GM19328 (cell line): Measurements from ENCODE around the gene OR7D4.
"Not testable (repeated sequence)": the region's sequence is repeated elsewhere in the genome, so short reads cannot be mapped to it uniquely, and the experiment has no call there.

Experiments used
- ATAC-seq: cut with Tn5 transposase; IDR thresholded peaks from one replicate; pipeline ENCODE4 v1.9.1; 2021; ENCODE audit warnings: mild to moderate bottlenecking, moderate library complexity; ENCODE audit not compliant: unreplicated experiment

The OR7D4 gene

GRCh38 chr19:9219489-9219888 is at the start of gene OR7D4:
OR7D4 (minus strand) TSS chr19:9219589; CDS start chr19:9214837, 4,752 bp downstream.
- ATAC-seq, result no peak

- no peak for ATAC-seq
Measured at GRCh38 chr19:9251236-9251635, 31.8 kb upstream of the OR7D4 start.

- ATAC-seq, result no peak
Measured at GRCh38 chr19:9250630-9251029, 31.2 kb upstream of the OR7D4 start, which contains the start of gene OR7E24. OR7E24 (plus strand) TSS chr19:9250930; CDS start chr19:9251044, 114 bp downstream.

GRCh38 chr19:9205501-9206113 is 13.8 kb downstream of the OR7D4 start:
- no peak for ATAC-seq

GRCh38 chr19:9198044-9198443 is 21.3 kb downstream of the OR7D4 start:
- not testable (repeated sequence) for ATAC-seq

GRCh38 chr19:9189535-9189934 is 29.9 kb downstream of the OR7D4 start:
- no peak for ATAC-seq

GRCh38 chr19:9187191-9187590 is 32.2 kb downstream of the OR7D4 start:
- no peak for ATAC-seq

- no peak for ATAC-seq
Measured at GRCh38 chr19:9183000-9183399, 36.4 kb downstream of the OR7D4 start.

GRCh38 chr19:9178901-9179300 is 40.5 kb downstream of the OR7D4 start, which contains the start of gene OR7D2:
OR7D2 (plus strand) TSS chr19:9178979; CDS start chr19:9185782, 6,803 bp downstream.
- ATAC-seq, result no peak

GRCh38 chr19:9175326-9175725 is 44.1 kb downstream of the OR7D4 start:
- ATAC-seq, result no peak

- no peak for ATAC-seq
Measured at GRCh38 chr19:9171393-9171991, 47.9 kb downstream of the OR7D4 start.

- no peak for ATAC-seq
Measured at GRCh38 chr19:9166846-9167245, 52.5 kb downstream of the OR7D4 start.

GRCh38 chr19:9165261-9165660 is 54.1 kb downstream of the OR7D4 start:
- ATAC-seq, result no peak

GRCh38 chr19:9161427-9161826 is 58.0 kb downstream of the OR7D4 start:
- no peak for ATAC-seq
